GM12873 (cell line): ENCODE measurements around the gene AIM2.

Experiments used
- CTCF ChIP-seq: IDR thresholded peaks from 2 replicates; pipeline ENCODE4 v1.5.1; 2012; ENCODE audit warnings: low read depth, mild to moderate bottlenecking, moderate library complexity, low read length, control low read depth; ENCODE audit not compliant: insufficient read depth; ENCODE audit errors: missing control alignments

AIM2 gene

GRCh38 chr1:159076438-159077119, at the start of gene AIM2:
Gene AIM2 (minus strand): TSS chr1:159076766. CDS start chr1:159073499, 3,267 bp downstream.
- TF ChIP-seq CTCF: no peak

- TF ChIP-seq CTCF: no peak
Measured at GRCh38 chr1:159123587-159123986, 47.0 kb upstream of the AIM2 start.

- no peak for TF ChIP-seq CTCF
Measured at GRCh38 chr1:159122005-159122621, 45.5 kb upstream of the AIM2 start.

- no peak for TF ChIP-seq CTCF
Measured at GRCh38 chr1:159121526-159121925, 45.0 kb upstream of the AIM2 start.

GRCh38 chr1:159120317-159120716, 43.8 kb upstream of the AIM2 start:
- TF ChIP-seq CTCF: no peak

- TF ChIP-seq CTCF: no peak
Measured at GRCh38 chr1:159113596-159114433, 37.2 kb upstream of the AIM2 start.

- no peak for TF ChIP-seq CTCF
Measured at GRCh38 chr1:159100589-159100988, 24.0 kb upstream of the AIM2 start.
